Neural progenitor cell (in vitro differentiated cells): ENCODE results near the gene PROB1. TPM values are rescaled to one million over a fixed set of nuclear protein-coding genes. Genes with fewer than 3 reads are reported as not detected.
A peak's percentile ranks its signal among the peaks of the same experiment; 100 is the strongest.
"Not testable (repeated sequence)": the region's sequence is repeated elsewhere in the genome, so short reads cannot be mapped to it uniquely, and the experiment has no call there.

ENCODE experiments used
- DNase-seq: peaks from one replicate; pipeline ENCODE4 v3.0.0-alpha.2; 2016; ENCODE audit warnings: low spot score
- H2AFZ ChIP-seq: fragments of 200-600 bp; sonication (generic); replicated peaks from 2 replicates; pipeline ENCODE4 v1.6.1; 2016; ENCODE audit warnings: antibody characterized with exemption
- H3F3A ChIP-seq: fragments of 200-600 bp; sonication (generic); 2 replicates; pipeline ENCODE4 v1.6.1; 2016; ENCODE audit warnings: antibody characterized with exemption, low read depth
- H3K27ac ChIP-seq: fragments of 200-600 bp; sonication (generic); 2 replicates; pipeline ENCODE4 v1.5.1; 2016; ENCODE audit warnings: mild to moderate bottlenecking
- H3K27me3 ChIP-seq: fragments of 200-600 bp; sonication (generic); 2 replicates; pipeline ENCODE4 v1.6.1; 2016; ENCODE audit warnings: mild to moderate bottlenecking, moderate library complexity
- H3K36me3 ChIP-seq: fragments of 200-600 bp; sonication (generic); 2 replicates; pipeline ENCODE4 v1.5.1; 2016
- H3K4me1 ChIP-seq: fragments of 200-600 bp; sonication (generic); 2 replicates; pipeline ENCODE4 v1.6.1; 2016; ENCODE audit warnings: mixed run types
- H3K4me2 ChIP-seq: fragments of 200-600 bp; sonication (generic); 2 replicates; pipeline ENCODE4 v1.6.1; 2016
- H3K4me3 ChIP-seq: fragments of 200-600 bp; sonication (generic); 2 replicates; pipeline ENCODE4 v1.5.1; 2016
- H3K79me2 ChIP-seq: fragments of 200-600 bp; sonication (generic); 2 replicates; pipeline ENCODE4 v1.6.1; 2016; ENCODE audit warnings: low read depth
- H3K9ac ChIP-seq: fragments of 200-600 bp; sonication (generic); 2 replicates; pipeline ENCODE4 v1.6.1; 2016
- H3K9me3 ChIP-seq: fragments of 200-600 bp; sonication (generic); 2 replicates; pipeline ENCODE4 v1.5.1; 2016; ENCODE audit warnings: low read depth
- H4K20me1 ChIP-seq: fragments of 200-600 bp; sonication (generic); 2 replicates; pipeline ENCODE4 v1.6.1; 2016; ENCODE audit warnings: low read depth
- H3K27ac Mint-ChIP-seq: 3 replicates; pipeline ENCODE4 v1.8.0; 2021; ENCODE audit warnings: mixed read lengths
- H3K27me3 Mint-ChIP-seq: 2 replicates; pipeline ENCODE4 v1.8.0; 2022; ENCODE audit warnings: low read depth, mild to moderate bottlenecking, inconsistent platforms, moderate library complexity, mixed read lengths; ENCODE audit not compliant: insufficient read depth
- H3K36me3 Mint-ChIP-seq: 3 replicates; pipeline ENCODE4 v1.8.0; 2021; ENCODE audit warnings: mixed read lengths
- H3K4me1 Mint-ChIP-seq: 3 replicates; pipeline ENCODE4 v1.8.0; 2021; ENCODE audit warnings: mixed read lengths
- H3K4me3 Mint-ChIP-seq: 3 replicates; pipeline ENCODE4 v1.8.0; 2021; ENCODE audit warnings: mild to moderate bottlenecking, moderate library complexity, mixed read lengths
- H3K9me3 Mint-ChIP-seq: 3 replicates; pipeline ENCODE4 v1.8.0; 2020; ENCODE audit warnings: mixed read lengths
- EZH2 ChIP-seq: fragments of 200-600 bp; sonication (generic); IDR thresholded peaks from 2 replicates; pipeline ENCODE4 v1.6.1; 2017; ENCODE audit warnings: antibody characterized with exemption, mild to moderate bottlenecking, moderate library complexity
- EZH2phosphoT487 ChIP-seq: fragments of 200-600 bp; sonication (generic); IDR thresholded peaks from 2 replicates; pipeline ENCODE4 v1.6.1; 2017; ENCODE audit warnings: antibody characterized with exemption
- total RNA-seq: library from RNA; depleted of rRNA; stranded (reverse); fragments of >200 nt; gene quantifications from 2 replicates; pipeline ENCODE4 v1.2.3, GENCODE V29; 2015; ENCODE audit warnings: low replicate concordance
- TF ChIP-seq, protein P1 (sequence below): fragments of 200-600 bp; sonication (generic); IDR thresholded peaks from 2 replicates; pipeline ENCODE4 v1.5.1; 2017; ENCODE audit warnings: antibody characterized with exemption, mild to moderate bottlenecking

The PROB1 gene
- total RNA-seq, 1 donor from 2014 or later = 0.67 TPM

DNA sequence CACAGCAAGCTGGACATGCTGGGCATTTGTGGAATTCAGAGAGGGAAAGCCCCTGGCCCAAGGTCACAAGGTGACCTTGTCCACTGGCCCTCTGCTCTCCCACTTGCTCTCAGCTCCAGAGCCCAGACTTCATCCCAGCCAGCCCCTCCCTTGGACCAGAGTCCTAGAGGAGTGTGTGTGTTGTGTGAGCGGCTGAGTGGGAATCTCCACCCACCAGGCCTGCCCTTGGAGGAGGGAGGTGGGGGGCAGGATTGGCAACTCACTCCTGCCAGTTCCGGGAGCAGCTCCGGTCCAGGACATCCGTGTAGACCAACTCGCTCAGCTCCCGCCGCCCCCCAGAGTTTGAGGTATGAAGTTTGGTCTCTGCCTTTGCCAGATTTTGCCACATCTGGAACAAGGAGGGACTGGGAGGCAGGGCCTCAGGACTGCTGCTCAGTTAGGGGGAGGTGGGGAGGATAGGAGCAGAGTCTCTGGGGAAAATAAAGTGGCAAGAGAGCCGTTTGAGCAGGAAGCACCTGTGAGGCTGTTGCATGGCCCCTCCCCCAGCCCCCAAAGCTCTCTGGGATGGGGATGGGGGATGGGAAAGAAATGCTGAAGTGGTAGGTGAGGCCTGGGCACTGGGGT, 6.6 kb downstream of the PROB1 start:
- Histone ChIP-seq H3K27ac (no peak overlapping the region), H3K27me3 (peaks cover 20% of the 10 kb centered on the region), H2AFZ (peak overlapping the region; percentile 34), H3K9me3 (no peaks in the 10 kb centered on the region), H3K79me2 (no peaks in the 10 kb centered on the region), H3F3A (peaks cover 24% of the 10 kb centered on the region), H3K4me3 (no peak overlapping the region), H3K9ac (no peak overlapping the region), H3K4me2 (no peak overlapping the region), H3K4me1 (peaks cover 4% of the 10 kb centered on the region), H4K20me1 (peaks cover 4% of the 10 kb centered on the region), H3K36me3 (no peaks in the 10 kb centered on the region)
- Mint-ChIP-seq H3K9me3 (no peaks in the 10 kb centered on the region), H3K36me3 (no peaks in the 10 kb centered on the region), H3K27ac (no peak overlapping the region), H3K27me3 (peaks cover 18% of the 10 kb centered on the region), H3K4me3 (no peak overlapping the region), H3K4me1 (peaks cover 14% of the 10 kb centered on the region)
- TF ChIP-seq, protein P1, sequence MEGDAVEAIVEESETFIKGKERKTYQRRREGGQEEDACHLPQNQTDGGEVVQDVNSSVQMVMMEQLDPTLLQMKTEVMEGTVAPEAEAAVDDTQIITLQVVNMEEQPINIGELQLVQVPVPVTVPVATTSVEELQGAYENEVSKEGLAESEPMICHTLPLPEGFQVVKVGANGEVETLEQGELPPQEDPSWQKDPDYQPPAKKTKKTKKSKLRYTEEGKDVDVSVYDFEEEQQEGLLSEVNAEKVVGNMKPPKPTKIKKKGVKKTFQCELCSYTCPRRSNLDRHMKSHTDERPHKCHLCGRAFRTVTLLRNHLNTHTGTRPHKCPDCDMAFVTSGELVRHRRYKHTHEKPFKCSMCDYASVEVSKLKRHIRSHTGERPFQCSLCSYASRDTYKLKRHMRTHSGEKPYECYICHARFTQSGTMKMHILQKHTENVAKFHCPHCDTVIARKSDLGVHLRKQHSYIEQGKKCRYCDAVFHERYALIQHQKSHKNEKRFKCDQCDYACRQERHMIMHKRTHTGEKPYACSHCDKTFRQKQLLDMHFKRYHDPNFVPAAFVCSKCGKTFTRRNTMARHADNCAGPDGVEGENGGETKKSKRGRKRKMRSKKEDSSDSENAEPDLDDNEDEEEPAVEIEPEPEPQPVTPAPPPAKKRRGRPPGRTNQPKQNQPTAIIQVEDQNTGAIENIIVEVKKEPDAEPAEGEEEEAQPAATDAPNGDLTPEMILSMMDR = no peak
- TF ChIP-seq EZH2phosphoT487 (no peak), EZH2 (no peak)
- DNase-seq = no peak

DNA sequence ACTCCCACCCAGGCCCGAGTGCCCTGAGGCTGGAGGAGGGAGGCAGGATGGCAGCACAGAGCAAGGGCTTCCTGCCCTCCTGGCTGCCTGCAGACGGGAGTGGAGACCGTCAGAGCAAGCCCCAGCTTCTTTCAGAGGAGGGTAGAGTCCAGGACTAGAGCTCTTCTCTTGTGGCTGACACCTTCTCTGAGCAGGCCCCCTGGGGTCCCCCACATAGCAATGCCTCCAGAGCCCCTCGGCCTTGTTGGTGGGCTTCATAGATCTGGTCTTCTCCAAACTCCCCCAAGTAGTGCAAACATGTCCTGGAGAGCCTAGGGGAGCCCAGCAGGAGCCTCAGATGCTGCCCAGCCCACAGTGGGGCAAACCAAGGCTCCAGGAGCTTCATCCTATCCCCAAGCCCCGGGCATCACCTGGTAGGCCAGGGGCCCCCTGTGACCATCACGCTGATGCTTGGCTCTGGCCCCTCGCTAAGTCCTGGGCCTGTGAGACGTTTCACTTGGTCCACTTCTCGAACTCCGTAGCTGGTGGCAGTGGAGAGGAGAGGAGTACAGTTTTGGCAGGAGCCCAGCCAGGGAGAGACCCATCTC, 7.2 kb downstream of the PROB1 start:
- no peak for TF ChIP-seq EZH2
- TF ChIP-seq EZH2phosphoT487 = no peak
- TF ChIP-seq, protein P1 = no peak
- Histone ChIP-seq H3K9ac (no peak overlapping the region), H3K36me3 (no peaks in the 10 kb centered on the region), H3K27me3 (peaks cover 14% of the 10 kb centered on the region), H3K27ac (no peak overlapping the region), H2AFZ (no peak overlapping the region), H3F3A (peaks cover 19% of the 10 kb centered on the region), H3K4me1 (peaks cover 4% of the 10 kb centered on the region), H3K79me2 (no peaks in the 10 kb centered on the region), H3K4me2 (no peak overlapping the region), H3K9me3 (no peaks in the 10 kb centered on the region), H4K20me1 (peaks cover 4% of the 10 kb centered on the region), H3K4me3 (no peak overlapping the region)
- H3K4me3 Mint-ChIP-seq = no peak overlapping the region
- no peak for DNase-seq
- no peaks in the 10 kb centered on the region for H3K36me3 Mint-ChIP-seq
- H3K27me3 Mint-ChIP-seq = peaks cover 12% of the 10 kb centered on the region
- no peaks in the 10 kb centered on the region for H3K9me3 Mint-ChIP-seq
- peaks cover 15% of the 10 kb centered on the region for H3K4me1 Mint-ChIP-seq
- H3K27ac Mint-ChIP-seq = no peak overlapping the region

DNA sequence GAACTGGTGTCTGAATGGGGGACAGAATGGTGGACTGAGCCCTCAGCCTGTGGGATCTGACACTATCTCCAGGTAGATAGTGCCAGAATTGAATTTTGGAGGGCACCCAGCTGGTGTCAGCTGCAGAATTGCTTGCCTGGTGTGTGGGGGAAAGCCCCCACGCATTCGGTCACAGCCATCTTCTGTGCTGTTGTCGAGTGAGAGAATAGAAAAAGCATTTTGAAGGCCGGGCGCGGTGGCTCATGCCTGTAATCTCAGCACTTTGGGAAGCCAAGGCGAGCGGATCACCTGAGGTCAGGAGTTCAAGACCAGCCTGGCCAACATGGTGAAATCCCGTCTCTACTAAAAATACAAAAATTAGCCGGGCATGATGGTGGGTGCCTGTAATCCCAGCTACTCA, 7.9 kb downstream of the PROB1 start:
- not testable (repeated sequence) for H3K9me3 ChIP-seq, H3K4me2 ChIP-seq, H3K4me3 ChIP-seq, H3K27ac ChIP-seq, H4K20me1 ChIP-seq, H3K27me3 ChIP-seq, H3K36me3 ChIP-seq, H3K27me3 Mint-ChIP-seq, DNase-seq, H2AFZ ChIP-seq, H3K27ac Mint-ChIP-seq, H3K36me3 Mint-ChIP-seq, H3K9me3 Mint-ChIP-seq, H3K4me3 Mint-ChIP-seq, H3K4me1 ChIP-seq, H3K9ac ChIP-seq, H3K79me2 ChIP-seq
- H3F3A ChIP-seq = peaks cover 13% of the 10 kb centered on the region
- peaks cover 15% of the 10 kb centered on the region for H3K4me1 Mint-ChIP-seq

DNA sequence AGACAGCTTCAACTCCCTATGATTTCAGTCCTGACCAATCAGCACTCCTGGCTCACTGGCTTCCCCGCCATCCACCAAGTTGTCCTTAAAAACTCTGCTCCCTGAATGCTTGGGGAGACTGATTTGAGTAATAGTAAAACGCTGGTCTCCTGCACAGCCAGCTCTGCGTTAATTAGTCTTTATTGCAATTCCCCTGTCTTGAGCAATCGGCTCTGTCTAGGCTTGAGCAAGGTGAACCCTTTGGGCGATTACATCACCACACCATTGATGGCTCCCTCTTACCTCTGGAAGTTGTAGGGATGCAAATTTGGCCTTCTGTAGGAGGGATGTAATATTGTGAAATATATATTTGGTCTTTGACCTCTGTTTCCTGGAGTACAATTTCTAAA, 8.9 kb downstream of the PROB1 start:
- H3K36me3 Mint-ChIP-seq = no peaks in the 10 kb centered on the region
- no peak overlapping the region for H2AFZ ChIP-seq
- H3K4me2 ChIP-seq = no peak overlapping the region
- H3K27ac ChIP-seq = no peak overlapping the region
- no peak overlapping the region for H3K27ac Mint-ChIP-seq
- peaks cover 5% of the 10 kb centered on the region for H3K27me3 Mint-ChIP-seq
- H3K9me3 ChIP-seq = no peaks in the 10 kb centered on the region
- no peaks in the 10 kb centered on the region for H3K79me2 ChIP-seq
- TF ChIP-seq, protein P1 = no peak
- no peak for TF ChIP-seq EZH2
- no peak overlapping the region for H3K4me3 ChIP-seq
- no peak overlapping the region for H3K9ac ChIP-seq
- no peak overlapping the region for H3K4me3 Mint-ChIP-seq
- no peak for DNase-seq
- H3K36me3 ChIP-seq = no peaks in the 10 kb centered on the region
- H3K9me3 Mint-ChIP-seq = no peaks in the 10 kb centered on the region
- H3F3A ChIP-seq = peaks cover 4% of the 10 kb centered on the region
- H3K4me1 Mint-ChIP-seq = peaks cover 10% of the 10 kb centered on the region
- peaks cover 4% of the 10 kb centered on the region for H3K4me1 ChIP-seq
- H4K20me1 ChIP-seq = no peaks in the 10 kb centered on the region
- H3K27me3 ChIP-seq = no peaks in the 10 kb centered on the region
